Suprapubic skin (tissue), 3 donors: ENCODE results near the gene PHACTR4.

ENCODE experiments used
- CTCF ChIP-seq, 2 donors: fragments of 200-600 bp in 1 of 2; fragments of 450-650 bp in 1 of 2; sonication (generic) in 1 of 2; IDR thresholded peaks; one replicate each; pipeline ENCODE4 v1.5.1; 2016 to 2019; ENCODE audit warnings: antibody characterized with exemption in 2 of 2, mild to moderate bottlenecking in 1 of 2, moderate library complexity in 1 of 2
- POLR2A ChIP-seq, 2 donors: fragments of 450-650 bp; IDR thresholded peaks; one replicate each; pipeline ENCODE4 v1.6.1; 2017; ENCODE audit warnings: antibody characterized with exemption in 2 of 2, mild to moderate bottlenecking in 2 of 2, moderate library complexity in 2 of 2

GRCh38 chr1:28354121-28354520 lies 15.4 kb upstream of the PHACTR4 start:
- TF ChIP-seq POLR2A (IDR thresholded peaks at IDR 0.05) (no peak), CTCF (IDR thresholded peaks at IDR 0.05) (no peak)
